HepG2 (cell line): ENCODE measurements around the gene TP53I3. TPM values are rescaled to one million over a fixed set of nuclear protein-coding genes. Genes with fewer than 3 reads are reported as not detected.

ENCODE experiments used
- ASH2L ChIP-seq: fragments of 300-600, 200-600 bp; sonication (generic); IDR thresholded peaks from 2 replicates; pipeline ENCODE4 v1.7.0; 2017; ENCODE audit warnings: low read depth, mild to moderate bottlenecking, moderate library complexity, mixed read lengths, low read length; ENCODE audit not compliant: insufficient read length
- FOXM1 ChIP-seq: sonication (generic); formaldehyde crosslinking; IDR thresholded peaks from 2 replicates; pipeline ENCODE4 v1.5.0; 2020; ENCODE audit warnings: missing genetic modification reagents
- HDAC2 ChIP-seq: sonication (generic); formaldehyde crosslinking; IDR thresholded peaks from 2 replicates; pipeline ENCODE4 v1.4.0; 2020; ENCODE audit warnings: missing genetic modification reagents
- KDM5B ChIP-seq: sonication (generic); formaldehyde crosslinking; IDR thresholded peaks from 2 replicates; pipeline ENCODE4 v1.4.0; 2020; ENCODE audit warnings: missing genetic modification reagents, mild to moderate bottlenecking, borderline replicate concordance
- KIAA2018 ChIP-seq: sonication (generic); formaldehyde crosslinking; IDR thresholded peaks from 2 replicates; pipeline ENCODE4 v1.5.0; 2020; ENCODE audit warnings: mild to moderate bottlenecking, missing genetic modification reagents, borderline replicate concordance
- MXI1 ChIP-seq: IDR thresholded peaks from 3 replicates; pipeline ENCODE4 v1.6.1; 2012; ENCODE audit warnings: low read depth, low read length, inconsistent platforms, borderline replicate concordance
- SIN3B ChIP-seq: fragments of 150-350 bp; IDR thresholded peaks from 2 replicates; pipeline ENCODE4 v1.6.1; 2014; ENCODE audit warnings: low read length
- TSC22D2 ChIP-seq: sonication (generic); formaldehyde crosslinking; IDR thresholded peaks from 2 replicates; pipeline ENCODE4 v1.5.1; 2020; ENCODE audit warnings: missing genetic modification reagents, mild to moderate bottlenecking, borderline replicate concordance
- U2AF1 ChIP-seq: fragments of 200-400 bp; formaldehyde crosslinking; optimal IDR thresholded peaks from 2 replicates; pipeline ENCODE3; 2017; ENCODE audit warnings: mild to moderate bottlenecking, low read depth, low read length
- ZNF224 ChIP-seq: sonication (generic); formaldehyde crosslinking; IDR thresholded peaks from 2 replicates; pipeline ENCODE4 v1.5.0; 2020; ENCODE audit warnings: mild to moderate bottlenecking, missing genetic modification reagents
- ZNF891 ChIP-seq: sonication (generic); formaldehyde crosslinking; IDR thresholded peaks from 2 replicates; pipeline ENCODE4 v1.5.0; 2020; ENCODE audit warnings: mild to moderate bottlenecking, missing genetic modification reagents
- polyA plus RNA-seq, 8 experiments: library from polyadenylated mRNA; depleted of rRNA in 3 of 8; stranded (reverse) in 7 of 8; unstranded in 1 of 8; fragments of >200 nt; fragmentation: Illumina TruSeq in 4 of 8; extraction: Trizol in 4 of 8; gene quantifications; 2 replicates each; pipeline versions ENCODE4 v1.2.1 to v1.2.3, GENCODE V29; 2011 to 2016; ENCODE audit warnings: low read depth in 4 of 8, missing spikeins in 1 of 8, mixed read lengths in 1 of 8; ENCODE audit not compliant: insufficient read depth in 1 of 8
- total RNA-seq, 5 experiments: library from RNA; depleted of rRNA; stranded (reverse); fragments of >200 nt; fragmentation: Illumina TruSeq; extraction: Trizol; gene quantifications; 2 replicates each; pipeline ENCODE4 v1.2.3, GENCODE V29; 2016; ENCODE audit warnings: low read depth in 1 of 5
- TF ChIP-seq, protein P1 (sequence below): sonication (generic); formaldehyde crosslinking; IDR thresholded peaks from 2 replicates; pipeline ENCODE4 v1.4.0; 2020; ENCODE audit warnings: missing genetic modification reagents, mild to moderate bottlenecking, borderline replicate concordance
- TF ChIP-seq, protein P2 (sequence below): sonication (generic); formaldehyde crosslinking; IDR thresholded peaks from 2 replicates; pipeline ENCODE4 v1.5.0; 2020; ENCODE audit warnings: missing genetic modification reagents

TP53I3 gene
- total and polyA plus RNA-seq, 2 of the 13 experiments (the other 11 are each of a cell fraction or from before 2014, with no cell fraction given), result 25.0 to 44.1 TPM

DNA sequence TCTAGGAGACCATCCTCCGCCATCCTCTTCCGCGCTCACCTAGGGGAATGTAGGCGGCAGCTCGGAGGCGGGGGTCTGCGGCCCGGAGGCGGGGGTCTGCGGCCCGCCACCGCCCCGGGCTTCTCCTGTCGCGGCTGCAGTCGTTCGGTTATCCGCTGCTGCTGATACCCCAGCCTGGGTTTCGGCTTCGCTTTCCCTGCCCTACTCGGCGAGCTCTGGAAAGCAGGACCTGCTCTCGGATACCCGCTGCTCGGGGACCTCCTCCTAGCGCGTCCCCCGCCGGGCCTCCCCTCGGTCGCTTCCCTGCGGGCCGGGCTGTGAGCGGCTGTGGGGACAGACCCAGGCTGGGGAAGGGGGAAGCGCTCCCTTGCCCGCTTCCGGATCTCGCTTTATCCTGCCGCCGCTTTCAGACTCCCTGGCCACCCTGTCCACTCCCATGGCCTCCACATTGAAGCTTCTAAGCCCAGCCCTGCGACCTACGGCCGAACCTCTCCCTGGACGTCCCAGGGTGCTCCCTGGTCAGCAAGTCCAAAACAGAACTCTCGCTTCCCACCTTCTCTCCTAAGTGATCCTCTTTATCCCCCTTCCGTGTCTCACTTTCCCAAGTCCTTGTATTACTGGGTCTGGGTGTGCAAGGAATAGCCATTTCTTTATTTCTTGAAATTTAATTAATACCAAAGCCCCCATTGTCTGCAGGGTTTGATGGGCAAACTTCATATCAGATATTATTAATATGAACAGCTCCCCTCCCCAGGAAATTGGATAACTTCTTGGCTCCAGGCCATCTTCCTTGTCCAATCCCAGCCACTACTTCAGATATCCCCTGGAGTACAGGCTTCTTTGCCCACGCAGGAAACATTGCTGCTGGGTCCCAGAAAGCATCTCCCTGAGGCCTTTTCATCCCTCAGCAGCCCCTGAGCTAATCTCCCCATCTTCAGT is 34.3 kb downstream of the TP53I3 start (continued):
- TF ChIP-seq, protein P1, sequence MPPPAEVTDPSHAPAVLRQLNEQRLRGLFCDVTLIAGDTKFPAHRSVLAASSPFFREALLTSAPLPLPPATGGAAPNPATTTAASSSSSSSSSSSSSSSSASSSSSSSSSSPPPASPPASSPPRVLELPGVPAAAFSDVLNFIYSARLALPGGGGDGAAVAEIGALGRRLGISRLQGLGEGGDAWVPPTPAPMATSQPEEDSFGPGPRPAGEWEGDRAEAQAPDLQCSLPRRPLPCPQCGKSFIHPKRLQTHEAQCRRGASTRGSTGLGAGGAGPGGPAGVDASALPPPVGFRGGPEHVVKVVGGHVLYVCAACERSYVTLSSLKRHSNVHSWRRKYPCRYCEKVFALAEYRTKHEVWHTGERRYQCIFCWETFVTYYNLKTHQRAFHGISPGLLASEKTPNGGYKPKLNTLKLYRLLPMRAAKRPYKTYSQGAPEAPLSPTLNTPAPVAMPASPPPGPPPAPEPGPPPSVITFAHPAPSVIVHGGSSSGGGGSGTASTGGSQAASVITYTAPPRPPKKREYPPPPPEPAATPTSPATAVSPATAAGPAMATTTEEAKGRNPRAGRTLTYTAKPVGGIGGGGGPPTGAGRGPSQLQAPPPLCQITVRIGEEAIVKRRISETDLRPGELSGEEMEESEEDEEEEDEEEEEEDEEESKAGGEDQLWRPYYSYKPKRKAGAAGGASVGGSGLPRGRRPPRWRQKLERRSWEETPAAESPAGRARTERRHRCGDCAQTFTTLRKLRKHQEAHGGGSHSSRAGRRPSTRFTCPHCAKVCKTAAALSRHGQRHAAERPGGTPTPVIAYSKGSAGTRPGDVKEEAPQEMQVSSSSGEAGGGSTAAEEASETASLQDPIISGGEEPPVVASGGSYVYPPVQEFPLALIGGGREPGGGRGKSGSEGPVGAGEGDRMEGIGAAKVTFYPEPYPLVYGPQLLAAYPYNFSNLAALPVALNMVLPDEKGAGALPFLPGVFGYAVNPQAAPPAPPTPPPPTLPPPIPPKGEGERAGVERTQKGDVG (CRISPR knock-in tag), result 0 out of 2 replicates have a peak, but pooled peaks have one; percentile 11
- TF ChIP-seq FOXM1 (CRISPR knock-in tag) (no peak), KDM5B (CRISPR knock-in tag) (0 out of 2 replicates have a peak, but pooled peaks have one; percentile 22), ZNF891 (CRISPR knock-in tag) (no peak), TSC22D2 (CRISPR knock-in tag) (no peak), SIN3B (no peak), ASH2L (no peak), MXI1 (no peak), ZNF224 (no peak), KIAA2018 (CRISPR knock-in tag) (no peak), HDAC2 (CRISPR knock-in tag) (0 out of 2 replicates have a peak, but pooled peaks have one; percentile 25), U2AF1 (no peak)
- TF ChIP-seq, protein P2, sequence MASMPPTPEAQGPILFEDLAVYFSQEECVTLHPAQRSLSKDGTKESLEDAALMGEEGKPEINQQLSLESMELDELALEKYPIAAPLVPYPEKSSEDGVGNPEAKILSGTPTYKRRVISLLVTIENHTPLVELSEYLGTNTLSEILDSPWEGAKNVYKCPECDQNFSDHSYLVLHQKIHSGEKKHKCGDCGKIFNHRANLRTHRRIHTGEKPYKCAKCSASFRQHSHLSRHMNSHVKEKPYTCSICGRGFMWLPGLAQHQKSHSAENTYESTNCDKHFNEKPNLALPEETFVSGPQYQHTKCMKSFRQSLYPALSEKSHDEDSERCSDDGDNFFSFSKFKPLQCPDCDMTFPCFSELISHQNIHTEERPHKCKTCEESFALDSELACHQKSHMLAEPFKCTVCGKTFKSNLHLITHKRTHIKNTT, result no peak
